HG03139 (cell line): ENCODE measurements around the gene SLC22A15.
"Not testable (repeated sequence)": the region's sequence is repeated elsewhere in the genome, so short reads cannot be mapped to it uniquely, and the experiment has no call there.

ENCODE experiments used
- ATAC-seq: cut with Tn5 transposase; IDR thresholded peaks from one replicate; pipeline ENCODE4 v1.9.1; 2021; ENCODE audit not compliant: unreplicated experiment

Gene SLC22A15

DNA sequence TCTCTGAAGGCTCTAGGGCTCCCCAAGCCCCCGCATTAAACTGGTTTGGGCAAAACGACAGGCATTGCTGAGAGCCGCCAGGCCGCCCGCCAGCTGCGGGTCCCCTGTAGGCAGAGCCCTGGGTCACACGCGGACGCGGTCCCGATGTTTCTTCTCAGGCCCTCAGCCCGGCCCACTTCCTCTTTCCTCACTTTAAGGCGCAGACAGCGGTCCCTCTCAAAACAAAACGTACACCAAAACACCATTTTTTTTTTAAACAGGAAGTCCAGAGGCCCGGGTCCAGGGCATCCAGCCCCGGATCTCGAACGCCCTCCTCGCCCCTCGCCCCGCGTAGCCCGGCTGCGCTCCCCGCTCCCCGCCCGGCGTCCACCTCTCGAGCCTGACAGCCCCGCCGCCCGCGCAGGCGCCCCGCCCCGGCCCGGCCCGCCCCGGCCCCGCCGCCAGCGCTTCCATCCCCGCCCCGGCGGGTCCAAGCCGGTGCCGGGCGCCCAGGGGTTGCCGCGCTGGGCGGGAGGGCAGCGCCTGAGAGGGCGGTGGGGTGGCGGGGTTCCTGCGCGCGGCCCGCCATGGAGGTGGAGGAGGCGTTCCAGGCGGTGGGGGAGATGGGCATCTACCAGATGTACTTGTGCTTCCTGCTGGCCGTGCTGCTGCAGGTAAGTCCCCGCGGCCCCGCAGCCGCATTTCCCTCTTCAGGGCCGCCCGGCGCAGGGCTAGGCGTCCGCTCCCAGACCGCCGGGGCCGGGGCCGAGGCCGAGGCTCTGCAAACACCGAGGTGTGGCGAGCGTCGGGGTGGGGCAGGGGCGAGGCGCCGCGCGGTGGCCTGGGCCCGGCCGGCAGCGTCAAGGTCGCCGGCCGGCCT is at the start of gene SLC22A15:
TSS of gene SLC22A15 (plus strand) at position 452 of the 859 bp plus-strand sequence. CDS start at position 567, 115 bp downstream.
- ATAC-seq = peak; percentile 87

- no peak for ATAC-seq
Measured at GRCh38 chr1:115927971-115928370, 48.3 kb upstream of the SLC22A15 start.

GRCh38 chr1:115929881-115930280 is 46.4 kb upstream of the SLC22A15 start:
- no peak for ATAC-seq

GRCh38 chr1:115933625-115934024 is 42.7 kb upstream of the SLC22A15 start:
- ATAC-seq = no peak

- no peak for ATAC-seq
Measured at GRCh38 chr1:115939455-115939854, 36.9 kb upstream of the SLC22A15 start.

GRCh38 chr1:115946116-115946515 is 30.2 kb upstream of the SLC22A15 start:
- no peak for ATAC-seq

GRCh38 chr1:115949156-115949555 is 27.2 kb upstream of the SLC22A15 start:
- ATAC-seq = no peak

DNA sequence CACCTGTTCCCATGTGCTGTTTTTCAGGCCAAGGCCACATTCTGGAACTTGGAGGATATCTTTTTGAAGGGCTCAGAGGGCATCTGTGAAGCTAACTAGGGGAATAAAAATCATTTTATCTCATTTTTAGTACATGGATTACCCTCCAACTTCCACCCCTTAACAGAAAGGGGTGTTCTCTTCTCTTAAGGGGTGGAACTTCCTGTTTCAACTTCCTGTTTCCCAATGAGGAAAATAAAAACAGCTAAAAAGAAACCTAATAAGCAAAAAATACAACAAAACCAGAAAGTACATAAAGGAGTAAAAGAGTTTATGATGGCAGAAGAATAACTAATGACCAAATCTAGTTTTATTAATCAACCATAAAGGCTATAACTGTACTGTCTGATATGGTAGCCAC is 24.8 kb upstream of the SLC22A15 start:
- ATAC-seq = no peak

GRCh38 chr1:115952547-115952946 is 23.8 kb upstream of the SLC22A15 start:
- no peak for ATAC-seq

DNA sequence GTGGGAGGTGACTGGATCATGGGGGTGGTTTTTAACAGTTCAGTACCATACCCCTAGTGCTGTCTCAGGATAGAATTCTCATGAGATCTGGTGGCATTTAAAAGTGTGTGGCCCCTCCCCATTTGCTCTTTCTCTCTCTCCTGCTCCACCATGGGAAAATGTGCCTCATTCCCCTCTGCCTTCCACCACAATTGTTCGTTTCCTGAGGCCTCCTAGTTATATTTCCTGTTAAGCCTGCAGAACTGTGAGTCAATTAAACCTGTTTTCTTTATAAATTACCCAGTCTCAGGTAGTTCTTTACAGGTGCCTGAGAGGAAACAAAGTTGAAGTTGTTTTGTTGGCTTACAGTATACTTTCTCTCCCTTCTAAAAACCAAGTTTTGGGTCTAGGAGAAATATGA is 23.1 kb upstream of the SLC22A15 start:
- ATAC-seq = no peak

DNA sequence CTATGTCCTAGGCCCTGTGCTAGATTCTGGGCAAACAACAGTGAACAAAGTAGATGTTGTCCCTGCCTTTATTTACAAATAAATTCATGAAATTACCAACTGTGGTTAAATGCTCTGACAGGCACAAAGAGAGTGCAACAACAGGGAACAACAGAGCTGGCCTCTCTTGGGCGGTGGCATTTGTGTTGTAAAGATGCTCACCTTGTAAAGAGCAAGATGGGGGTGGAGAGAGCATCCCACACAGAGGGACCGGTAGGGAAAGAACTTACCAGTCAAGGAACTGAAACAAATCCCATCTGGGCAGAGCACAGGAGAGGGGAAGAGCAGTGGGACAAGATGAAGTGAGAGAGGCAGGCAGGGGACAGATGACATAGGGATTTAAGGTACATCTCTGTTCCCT is 21.6 kb upstream of the SLC22A15 start:
- no peak for ATAC-seq

GRCh38 chr1:115955228-115955627 is 21.1 kb upstream of the SLC22A15 start:
- no peak for ATAC-seq

DNA sequence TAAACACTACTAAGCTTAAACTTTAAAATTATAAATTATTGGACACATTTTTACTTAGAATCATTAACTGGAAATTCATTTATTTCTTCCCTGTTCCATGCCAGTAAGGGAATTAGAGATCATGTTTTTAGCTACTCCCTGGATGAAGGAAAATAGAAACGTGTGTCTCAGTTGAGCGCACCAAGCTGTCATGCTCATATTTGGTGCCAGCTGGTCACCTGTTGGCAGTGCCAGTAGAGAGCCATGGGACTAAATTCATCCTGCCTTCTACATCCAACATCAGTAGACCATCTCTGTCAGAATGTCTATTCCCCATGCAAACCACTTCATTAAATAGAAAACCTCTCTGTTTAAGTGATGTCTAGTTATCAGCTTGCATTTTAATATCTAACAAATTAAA is 17.4 kb upstream of the SLC22A15 start:
- no peak for ATAC-seq

- ATAC-seq = no peak
Measured at GRCh38 chr1:115969509-115969908, 6.8 kb upstream of the SLC22A15 start.

DNA sequence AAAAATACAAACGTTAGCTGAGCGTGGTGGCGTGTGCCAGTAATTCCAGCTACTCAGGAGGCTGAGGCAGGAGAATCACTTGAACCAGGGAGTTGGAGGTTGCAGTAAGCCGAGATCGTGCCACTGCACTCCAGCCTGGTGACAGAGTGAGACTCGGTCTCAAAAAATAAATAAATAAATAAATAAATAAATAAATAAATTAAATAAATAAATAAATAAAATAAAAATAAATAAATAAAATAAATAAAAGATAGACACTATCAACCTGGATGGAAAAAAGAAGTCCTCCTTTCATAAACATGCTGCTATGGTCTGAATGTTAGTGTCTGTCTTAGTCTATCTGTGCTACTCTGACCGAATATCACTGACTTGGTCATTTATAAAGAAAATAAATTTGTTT is 4.5 kb upstream of the SLC22A15 start:
- ATAC-seq = not testable (repeated sequence)

DNA sequence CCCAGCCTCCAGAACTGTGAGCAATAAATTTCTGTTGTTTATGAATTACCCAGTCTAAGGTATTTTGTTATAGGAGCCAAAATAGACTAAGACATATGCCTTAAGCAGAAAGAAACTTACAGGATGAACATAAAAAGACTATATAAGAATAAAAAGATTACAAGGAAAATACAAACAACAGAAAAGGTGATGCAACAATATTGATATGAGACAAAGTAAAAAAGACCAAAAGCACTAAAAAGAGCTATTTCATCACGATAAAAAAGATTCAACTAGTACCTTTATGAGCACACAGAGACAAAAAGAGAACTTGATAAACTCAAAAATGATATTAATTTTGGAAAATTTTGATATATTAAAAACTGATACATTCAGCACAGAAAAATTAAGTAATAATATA is 3.2 kb upstream of the SLC22A15 start:
- ATAC-seq = no peak

- peak; percentile 19 for ATAC-seq
Measured at GRCh38 chr1:115975569-115976061, 698 bp upstream of the SLC22A15 start.

DNA sequence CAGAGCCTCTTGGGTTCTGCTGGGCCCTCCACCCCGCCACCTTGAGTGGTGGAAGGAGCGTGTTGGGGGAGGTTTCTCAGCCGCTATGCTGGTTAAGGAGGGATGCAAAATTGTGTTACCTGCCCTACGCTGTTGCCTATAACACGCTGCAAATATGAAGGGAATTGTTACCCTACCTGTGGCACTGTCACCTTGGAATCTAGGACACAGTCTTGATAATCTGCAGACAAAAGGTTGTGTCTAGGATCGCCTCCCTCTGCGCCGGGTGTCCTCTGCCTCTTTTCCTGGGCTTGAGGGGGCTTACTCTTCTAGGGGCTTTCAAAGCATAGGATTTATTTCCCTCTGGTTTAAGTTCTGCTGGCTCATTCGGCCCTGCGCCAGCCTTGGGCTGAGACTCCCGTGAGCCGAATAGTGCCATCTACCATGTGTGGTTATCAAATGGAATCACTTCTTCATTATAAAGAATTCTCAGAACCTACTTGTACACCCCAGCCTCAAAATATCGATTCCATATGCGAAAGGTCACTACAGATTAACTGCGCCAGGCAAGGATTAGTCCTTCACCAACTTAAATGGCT is 697 bp downstream of the SLC22A15 start:
- no peak for ATAC-seq

GRCh38 chr1:115977499-115978258 is 1.4 kb downstream of the SLC22A15 start:
- ATAC-seq = no peak

DNA sequence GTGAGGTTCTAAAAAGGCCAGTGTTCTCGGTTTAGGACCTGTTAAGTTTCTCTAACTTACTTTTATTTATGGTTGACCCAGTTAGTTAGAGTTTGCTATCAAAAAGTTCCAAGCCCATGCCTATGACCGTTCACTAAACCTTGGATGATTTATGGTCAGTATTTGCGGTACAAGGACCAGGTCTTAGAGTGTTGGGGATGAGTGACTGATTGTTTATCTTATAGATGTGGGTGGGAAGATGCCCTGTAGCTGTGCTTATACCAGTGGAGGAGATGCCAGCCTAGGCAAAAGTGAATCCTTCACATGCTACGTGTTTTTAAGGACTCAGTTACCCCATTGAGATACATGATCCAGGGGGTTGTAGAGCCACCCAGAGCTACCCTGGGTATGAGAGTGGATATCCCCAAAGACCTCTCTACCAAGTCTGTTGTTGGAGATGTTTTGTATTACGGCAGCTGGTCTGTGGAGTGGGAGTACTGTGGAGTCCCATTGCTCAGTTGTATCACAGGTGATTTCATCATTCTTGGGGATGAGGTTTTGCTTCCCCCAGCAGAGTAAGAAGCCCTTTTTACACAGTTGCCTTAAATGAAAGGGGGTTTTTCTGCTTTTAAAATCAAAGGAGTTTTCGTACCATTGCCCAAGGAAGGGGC is 2.1 kb downstream of the SLC22A15 start:
- ATAC-seq = no peak

- no peak for ATAC-seq
Measured at GRCh38 chr1:115980156-115980555, 3.8 kb downstream of the SLC22A15 start.
